PFSK-1 (cell line): ENCODE results near the gene MAML2.

Source experiments
- POLR2AphosphoS5 ChIP-seq: IDR thresholded peaks from 2 replicates; pipeline ENCODE4 v1.6.1; 2012; ENCODE audit warnings: low read depth, mild to moderate bottlenecking, control low read depth, low read length, moderate library complexity
- REST ChIP-seq, 2 experiments: IDR thresholded peaks; 2 replicates each; pipeline versions ENCODE4 v1.6.1 to v1.8.0; 2011 to 2012; ENCODE audit warnings: low read depth in 2 of 2, low read length in 2 of 2, control low read depth in 1 of 2, inconsistent platforms in 1 of 2, mild to moderate bottlenecking in 1 of 2, moderate library complexity in 1 of 2; ENCODE audit not compliant: insufficient read depth in 1 of 2

DNA sequence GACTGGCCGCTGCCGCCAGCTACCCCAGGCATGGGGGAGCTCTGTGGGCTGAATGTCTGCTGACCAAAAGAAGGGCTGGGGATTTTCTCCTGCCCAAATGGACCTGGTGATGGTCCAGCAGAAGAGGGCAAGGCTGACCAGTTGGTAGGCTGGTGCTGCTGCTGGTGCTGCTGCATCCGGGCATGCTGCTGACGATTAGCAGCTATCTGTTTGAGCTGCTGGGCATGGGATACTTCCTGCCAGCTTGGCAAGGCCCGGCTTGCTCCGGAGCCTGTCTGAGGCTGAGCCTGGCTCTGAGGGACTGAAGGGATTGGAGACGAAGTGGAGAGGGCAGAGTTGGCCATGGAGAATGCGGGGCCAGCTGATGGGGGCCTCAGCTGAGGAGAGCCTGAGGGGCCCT lies 250.5 kb downstream of the MAML2 start:
- TF ChIP-seq REST (IDR thresholded peaks at IDR 0.05; ENCODE audit: insufficient read depth in 1 of 2, low read depth in 2 of 2, low read length in 2 of 2) (no peak), POLR2AphosphoS5 (no peak)
